SK-N-SH treated with all-trans-retinoic acid at 6 μM for 48 hours (cell line): ENCODE data around the gene FREY1.

Experiments
- ATAC-seq: fragments of 200-7000 bp; cut with Tn5 transposase; 3 replicates; pipeline ENCODE4 v1.9.1; 2020; ENCODE audit warnings: mild to moderate bottlenecking, moderate library complexity
- ARNTL ChIP-seq: fragments of 450-650 bp; formaldehyde crosslinking; IDR thresholded peaks from 2 replicates; pipeline ENCODE4 v1.5.0; 2020; ENCODE audit warnings: low read depth, mild to moderate bottlenecking, moderate library complexity, borderline replicate concordance
- BACH2 ChIP-seq: fragments of 250-450 bp; sonication (Bioruptor Pico); IDR thresholded peaks from 2 replicates; pipeline ENCODE4 v1.9.0; 2021; ENCODE audit warnings: mild to moderate bottlenecking, borderline replicate concordance
- ESRRG ChIP-seq: fragments of 250-450 bp; sonication (Bioruptor Pico); IDR thresholded peaks from 2 replicates; pipeline ENCODE4 v1.6.1; 2021; ENCODE audit warnings: mild to moderate bottlenecking
- GLIS3 ChIP-seq: fragments of 250-450 bp; sonication (Bioruptor Pico); IDR thresholded peaks from 2 replicates; pipeline ENCODE4 v1.5.0; 2020; ENCODE audit warnings: mild to moderate bottlenecking, moderate library complexity
- RARB ChIP-seq: fragments of 250-450 bp; sonication (Bioruptor Pico); IDR thresholded peaks from 2 replicates; pipeline ENCODE4 v1.8.0; 2021; ENCODE audit warnings: mild to moderate bottlenecking, moderate library complexity
- SNAI2 ChIP-seq: fragments of 250-450 bp; sonication (Bioruptor Pico); IDR thresholded peaks from 2 replicates; pipeline ENCODE4 v1.5.0; 2020; ENCODE audit warnings: mild to moderate bottlenecking, moderate library complexity
- TCF4 ChIP-seq: fragments of 250-450 bp; sonication (Bioruptor Pico); IDR thresholded peaks from 2 replicates; pipeline ENCODE4 v1.8.0; 2021; ENCODE audit warnings: mild to moderate bottlenecking, moderate library complexity, borderline replicate concordance
- ZC3H10 ChIP-seq: fragments of 250-450 bp; sonication (Bioruptor Pico); IDR thresholded peaks from 2 replicates; pipeline ENCODE4 v1.5.1; 2021; ENCODE audit warnings: mild to moderate bottlenecking, moderate library complexity
- ZFP30 ChIP-seq: fragments of 450-650 bp; formaldehyde crosslinking; IDR thresholded peaks from 2 replicates; pipeline ENCODE4 v1.5.0; 2022; ENCODE audit warnings: mild to moderate bottlenecking, moderate library complexity
- ZNF565 ChIP-seq: fragments of 450-650 bp; formaldehyde crosslinking; conservative IDR thresholded peaks from 2 replicates; pipeline ENCODE4 v1.5.0; 2020; ENCODE audit warnings: low read depth, mild to moderate bottlenecking, moderate library complexity
- ZNF70 ChIP-seq: fragments of 450-650 bp; formaldehyde crosslinking; IDR thresholded peaks from 2 replicates; pipeline ENCODE4 v1.5.0; 2020; ENCODE audit warnings: mild to moderate bottlenecking, moderate library complexity
- ZNF8 ChIP-seq: fragments of 450-650 bp; formaldehyde crosslinking; IDR thresholded peaks from 2 replicates; pipeline ENCODE4 v1.5.0; 2020; ENCODE audit warnings: mild to moderate bottlenecking, moderate library complexity
- TF ChIP-seq, protein P1 (sequence below): fragments of 250-450 bp; sonication (Bioruptor Pico); IDR thresholded peaks from 2 replicates; pipeline ENCODE4 v1.8.0; 2020; ENCODE audit warnings: mild to moderate bottlenecking, moderate library complexity, borderline replicate concordance
- TF ChIP-seq, protein P2 (sequence below): fragments of 250-450 bp; sonication (Bioruptor Pico); IDR thresholded peaks from 2 replicates; pipeline ENCODE4 v1.8.0; 2021; ENCODE audit warnings: low read depth, mild to moderate bottlenecking, moderate library complexity, borderline replicate concordance
- TF ChIP-seq, protein P3 (sequence below): fragments of 250-450 bp; sonication (Bioruptor Pico); IDR thresholded peaks from 2 replicates; pipeline ENCODE4 v1.5.0; 2020; ENCODE audit warnings: mild to moderate bottlenecking, moderate library complexity
- TF ChIP-seq, protein P4 (sequence below): fragments of 250-450 bp; sonication (Bioruptor Pico); IDR thresholded peaks from 2 replicates; pipeline ENCODE4 v1.5.1; 2020; ENCODE audit warnings: low read depth, mild to moderate bottlenecking, moderate library complexity

Gene FREY1

DNA sequence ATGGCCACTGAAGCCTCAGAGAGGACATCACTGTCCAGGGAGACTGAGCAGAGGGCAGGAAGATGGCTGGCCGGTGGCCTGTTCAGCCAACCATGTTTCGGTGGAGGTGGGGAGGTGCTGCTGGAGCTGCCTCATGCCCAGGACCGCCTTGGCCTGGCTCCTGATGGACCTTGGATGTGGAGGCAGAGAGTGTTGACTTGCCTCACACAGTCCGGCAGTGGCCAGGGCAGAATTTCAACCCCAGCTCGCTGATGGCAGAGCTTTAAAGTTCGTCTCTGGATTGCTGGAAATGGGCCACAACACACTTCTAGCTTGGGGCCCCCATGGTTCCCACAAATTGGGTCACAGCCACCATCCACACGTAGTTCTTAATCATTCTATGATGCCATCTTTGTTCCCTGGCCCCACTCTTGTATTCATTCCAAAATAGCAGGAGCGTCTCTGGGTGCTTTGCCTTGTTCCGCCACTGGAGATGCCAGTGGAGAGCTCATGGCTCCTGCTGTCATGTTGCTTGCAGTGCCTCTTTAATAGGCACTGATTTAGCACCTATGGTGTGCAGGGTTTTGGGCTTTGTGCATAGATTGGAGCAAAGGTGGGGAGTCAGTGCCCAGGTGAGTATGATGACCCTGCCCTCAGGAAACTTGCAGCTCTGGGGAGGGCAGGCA, 16.1 kb downstream of the FREY1 start:
- TF ChIP-seq, protein P1, sequence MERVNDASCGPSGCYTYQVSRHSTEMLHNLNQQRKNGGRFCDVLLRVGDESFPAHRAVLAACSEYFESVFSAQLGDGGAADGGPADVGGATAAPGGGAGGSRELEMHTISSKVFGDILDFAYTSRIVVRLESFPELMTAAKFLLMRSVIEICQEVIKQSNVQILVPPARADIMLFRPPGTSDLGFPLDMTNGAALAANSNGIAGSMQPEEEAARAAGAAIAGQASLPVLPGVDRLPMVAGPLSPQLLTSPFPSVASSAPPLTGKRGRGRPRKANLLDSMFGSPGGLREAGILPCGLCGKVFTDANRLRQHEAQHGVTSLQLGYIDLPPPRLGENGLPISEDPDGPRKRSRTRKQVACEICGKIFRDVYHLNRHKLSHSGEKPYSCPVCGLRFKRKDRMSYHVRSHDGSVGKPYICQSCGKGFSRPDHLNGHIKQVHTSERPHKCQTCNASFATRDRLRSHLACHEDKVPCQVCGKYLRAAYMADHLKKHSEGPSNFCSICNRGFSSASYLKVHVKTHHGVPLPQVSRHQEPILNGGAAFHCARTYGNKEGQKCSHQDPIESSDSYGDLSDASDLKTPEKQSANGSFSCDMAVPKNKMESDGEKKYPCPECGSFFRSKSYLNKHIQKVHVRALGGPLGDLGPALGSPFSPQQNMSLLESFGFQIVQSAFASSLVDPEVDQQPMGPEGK (CRISPR knock-in tag): no peak
- TF ChIP-seq TCF4 (CRISPR knock-in tag): no peak
- TF ChIP-seq ARNTL (CRISPR knock-in tag): no peak
- TF ChIP-seq, protein P2, sequence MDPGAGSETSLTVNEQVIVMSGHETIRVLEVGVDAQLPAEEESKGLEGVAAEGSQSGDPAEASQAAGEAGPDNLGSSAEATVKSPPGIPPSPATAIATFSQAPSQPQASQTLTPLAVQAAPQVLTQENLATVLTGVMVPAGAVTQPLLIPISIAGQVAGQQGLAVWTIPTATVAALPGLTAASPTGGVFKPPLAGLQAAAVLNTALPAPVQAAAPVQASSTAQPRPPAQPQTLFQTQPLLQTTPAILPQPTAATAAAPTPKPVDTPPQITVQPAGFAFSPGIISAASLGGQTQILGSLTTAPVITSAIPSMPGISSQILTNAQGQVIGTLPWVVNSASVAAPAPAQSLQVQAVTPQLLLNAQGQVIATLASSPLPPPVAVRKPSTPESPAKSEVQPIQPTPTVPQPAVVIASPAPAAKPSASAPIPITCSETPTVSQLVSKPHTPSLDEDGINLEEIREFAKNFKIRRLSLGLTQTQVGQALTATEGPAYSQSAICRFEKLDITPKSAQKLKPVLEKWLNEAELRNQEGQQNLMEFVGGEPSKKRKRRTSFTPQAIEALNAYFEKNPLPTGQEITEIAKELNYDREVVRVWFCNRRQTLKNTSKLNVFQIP (CRISPR knock-in tag): no peak
- no peak for TF ChIP-seq GLIS3
- no peak for TF ChIP-seq ESRRG (CRISPR knock-in tag)
- TF ChIP-seq SNAI2 (CRISPR knock-in tag): no peak
- no peak for TF ChIP-seq ZNF70
- ATAC-seq: no peak

- TF ChIP-seq, protein P3, sequence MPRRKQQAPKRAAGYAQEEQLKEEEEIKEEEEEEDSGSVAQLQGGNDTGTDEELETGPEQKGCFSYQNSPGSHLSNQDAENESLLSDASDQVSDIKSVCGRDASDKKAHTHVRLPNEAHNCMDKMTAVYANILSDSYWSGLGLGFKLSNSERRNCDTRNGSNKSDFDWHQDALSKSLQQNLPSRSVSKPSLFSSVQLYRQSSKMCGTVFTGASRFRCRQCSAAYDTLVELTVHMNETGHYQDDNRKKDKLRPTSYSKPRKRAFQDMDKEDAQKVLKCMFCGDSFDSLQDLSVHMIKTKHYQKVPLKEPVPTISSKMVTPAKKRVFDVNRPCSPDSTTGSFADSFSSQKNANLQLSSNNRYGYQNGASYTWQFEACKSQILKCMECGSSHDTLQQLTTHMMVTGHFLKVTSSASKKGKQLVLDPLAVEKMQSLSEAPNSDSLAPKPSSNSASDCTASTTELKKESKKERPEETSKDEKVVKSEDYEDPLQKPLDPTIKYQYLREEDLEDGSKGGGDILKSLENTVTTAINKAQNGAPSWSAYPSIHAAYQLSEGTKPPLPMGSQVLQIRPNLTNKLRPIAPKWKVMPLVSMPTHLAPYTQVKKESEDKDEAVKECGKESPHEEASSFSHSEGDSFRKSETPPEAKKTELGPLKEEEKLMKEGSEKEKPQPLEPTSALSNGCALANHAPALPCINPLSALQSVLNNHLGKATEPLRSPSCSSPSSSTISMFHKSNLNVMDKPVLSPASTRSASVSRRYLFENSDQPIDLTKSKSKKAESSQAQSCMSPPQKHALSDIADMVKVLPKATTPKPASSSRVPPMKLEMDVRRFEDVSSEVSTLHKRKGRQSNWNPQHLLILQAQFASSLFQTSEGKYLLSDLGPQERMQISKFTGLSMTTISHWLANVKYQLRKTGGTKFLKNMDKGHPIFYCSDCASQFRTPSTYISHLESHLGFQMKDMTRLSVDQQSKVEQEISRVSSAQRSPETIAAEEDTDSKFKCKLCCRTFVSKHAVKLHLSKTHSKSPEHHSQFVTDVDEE (CRISPR knock-in tag): no peak
- TF ChIP-seq ZNF565 (CRISPR knock-in tag): no peak
- ATAC-seq: no peak
Observed at GRCh38 chr11:45889966-45890365, 17.1 kb downstream of the FREY1 start.

DNA sequence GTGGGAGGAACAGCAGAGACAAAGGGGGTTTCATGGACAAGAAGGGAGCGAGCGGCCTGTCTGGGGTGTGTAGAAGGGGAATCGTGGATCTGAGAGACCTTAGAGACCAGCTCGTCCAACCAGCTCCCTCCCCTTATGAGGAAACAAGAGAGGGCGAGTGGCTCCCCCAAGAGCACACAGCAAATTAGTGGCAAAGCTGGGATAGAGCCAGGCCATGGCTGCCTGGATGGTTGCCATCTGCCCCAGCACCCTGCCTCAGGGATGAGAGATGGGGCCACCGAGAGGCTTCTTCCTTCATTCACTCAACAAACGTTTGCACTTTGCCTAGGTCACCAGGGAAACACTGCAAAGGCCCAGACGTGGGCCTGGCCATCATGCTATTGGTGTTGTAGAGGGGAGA, 17.5 kb downstream of the FREY1 start:
- TF ChIP-seq, protein P3 (CRISPR knock-in tag): no peak
- no peak for TF ChIP-seq ZNF8 (CRISPR knock-in tag)
- ATAC-seq: no peak

- no peak for ATAC-seq
- TF ChIP-seq, protein P3 (CRISPR knock-in tag): no peak
- TF ChIP-seq, protein P1 (CRISPR knock-in tag): no peak
- TF ChIP-seq ZNF70: no peak
- TF ChIP-seq GLIS3: no peak
- no peak for TF ChIP-seq ZNF565 (CRISPR knock-in tag)
- TF ChIP-seq, protein P4, sequence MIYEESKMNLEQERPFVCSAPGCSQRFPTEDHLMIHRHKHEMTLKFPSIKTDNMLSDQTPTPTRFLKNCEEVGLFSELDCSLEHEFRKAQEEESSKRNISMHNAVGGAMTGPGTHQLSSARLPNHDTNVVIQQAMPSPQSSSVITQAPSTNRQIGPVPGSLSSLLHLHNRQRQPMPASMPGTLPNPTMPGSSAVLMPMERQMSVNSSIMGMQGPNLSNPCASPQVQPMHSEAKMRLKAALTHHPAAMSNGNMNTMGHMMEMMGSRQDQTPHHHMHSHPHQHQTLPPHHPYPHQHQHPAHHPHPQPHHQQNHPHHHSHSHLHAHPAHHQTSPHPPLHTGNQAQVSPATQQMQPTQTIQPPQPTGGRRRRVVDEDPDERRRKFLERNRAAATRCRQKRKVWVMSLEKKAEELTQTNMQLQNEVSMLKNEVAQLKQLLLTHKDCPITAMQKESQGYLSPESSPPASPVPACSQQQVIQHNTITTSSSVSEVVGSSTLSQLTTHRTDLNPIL (CRISPR knock-in tag): no peak
- TF ChIP-seq, protein P2 (CRISPR knock-in tag): no peak
- no peak for TF ChIP-seq ZNF8 (CRISPR knock-in tag)
- no peak for TF ChIP-seq BACH2
- no peak for TF ChIP-seq RARB (CRISPR knock-in tag)
- no peak for TF ChIP-seq ZFP30 (CRISPR knock-in tag)
- no peak for TF ChIP-seq ZC3H10 (CRISPR knock-in tag)
- no peak for TF ChIP-seq TCF4 (CRISPR knock-in tag)
- TF ChIP-seq ARNTL (CRISPR knock-in tag): no peak
Observed at GRCh38 chr11:45887587-45887986, 19.5 kb downstream of the FREY1 start.
